Central memory CD4-positive, alpha-beta T cell (primary cell): ENCODE measurements around the gene PHRF1.

Experiments
- DNase-seq: peaks from one replicate; pipeline ENCODE4 v3.0.0; 2022

The PHRF1 gene

GRCh38 chr11:603154-603553 lies 26.9 kb downstream of the PHRF1 start:
- no peak for DNase-seq

- no peak for DNase-seq
These were observed 29.2 kb downstream of the PHRF1 start for GRCh38 chr11:605286-606129.

- DNase-seq = no peak
These were observed 30.0 kb downstream of the PHRF1 start for GRCh38 chr11:606245-606644.

- no peak for DNase-seq
These were observed 30.9 kb downstream of the PHRF1 start for GRCh38 chr11:607020-607780.

- no peak for DNase-seq
These were observed 31.8 kb downstream of the PHRF1 start for GRCh38 chr11:607971-608659.

- no peak for DNase-seq
These were observed 32.6 kb downstream of the PHRF1 start for GRCh38 chr11:608791-609251.

- no peak for DNase-seq
These were observed 33.1 kb downstream of the PHRF1 start for GRCh38 chr11:609341-609811.

GRCh38 chr11:610146-610801 lies 34.0 kb downstream of the PHRF1 start:
- DNase-seq = no peak

- DNase-seq = no peak
These were observed 35.0 kb downstream of the PHRF1 start for GRCh38 chr11:611001-611996.

- DNase-seq = no peak
These were observed 36.1 kb downstream of the PHRF1 start for GRCh38 chr11:612201-612960.

GRCh38 chr11:612961-613300 lies 36.7 kb downstream of the PHRF1 start:
- DNase-seq = no peak

GRCh38 chr11:613369-613968 lies 37.2 kb downstream of the PHRF1 start:
- peak; percentile 43 for DNase-seq

GRCh38 chr11:614021-614622 lies 37.9 kb downstream of the PHRF1 start:
- no peak for DNase-seq

- no peak for DNase-seq
These were observed 38.6 kb downstream of the PHRF1 start for GRCh38 chr11:614623-615503.

GRCh38 chr11:615504-616319 lies 39.4 kb downstream of the PHRF1 start, which contains the start of gene IRF7:
Gene IRF7, minus strand, starts transcription at chr11:615950. Its CDS starts 586 bp downstream, at chr11:615364.
- DNase-seq = peak; percentile 78

GRCh38 chr11:616320-617198 lies 40.3 kb downstream of the PHRF1 start:
- no peak for DNase-seq
